ENCODE results near the gene CACHD1. TPM values are rescaled to one million over a fixed set of nuclear protein-coding genes. Genes with fewer than 3 reads are reported as not detected.
"Not testable (repeated sequence)": the region's sequence is repeated elsewhere in the genome, so short reads cannot be mapped to it uniquely, and the experiment has no call there.

CACHD1 gene
- total RNA-seq, 1 experiment from 2014 or later, result 5.3 TPM

- DNase-seq (ENCODE audit: low read depth), result no peak
Measured at GRCh38 chr1:64696879-64697278, 226.9 kb downstream of the CACHD1 start.

DNA sequence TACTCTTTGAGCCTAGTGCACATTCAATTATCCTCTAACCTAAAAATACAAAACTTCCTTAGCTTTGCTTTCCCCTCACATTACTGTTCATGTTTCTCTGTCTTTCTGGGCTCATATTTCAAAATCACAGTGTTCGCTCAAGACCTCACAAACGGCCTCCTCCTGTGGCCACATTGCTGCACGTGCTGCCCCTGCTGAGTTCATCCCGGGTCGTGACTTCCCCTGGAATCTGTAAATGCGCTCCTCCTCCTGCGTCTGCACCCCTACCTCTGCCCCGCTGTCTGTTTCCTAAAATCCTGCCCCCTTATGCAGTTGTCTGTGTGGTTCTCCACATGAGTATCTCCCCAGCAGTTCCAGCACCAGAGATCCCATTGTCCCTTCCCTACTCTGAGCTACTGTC, 229.4 kb downstream of the CACHD1 start:
- DNase-seq (ENCODE audit: low read depth), result no peak

DNA sequence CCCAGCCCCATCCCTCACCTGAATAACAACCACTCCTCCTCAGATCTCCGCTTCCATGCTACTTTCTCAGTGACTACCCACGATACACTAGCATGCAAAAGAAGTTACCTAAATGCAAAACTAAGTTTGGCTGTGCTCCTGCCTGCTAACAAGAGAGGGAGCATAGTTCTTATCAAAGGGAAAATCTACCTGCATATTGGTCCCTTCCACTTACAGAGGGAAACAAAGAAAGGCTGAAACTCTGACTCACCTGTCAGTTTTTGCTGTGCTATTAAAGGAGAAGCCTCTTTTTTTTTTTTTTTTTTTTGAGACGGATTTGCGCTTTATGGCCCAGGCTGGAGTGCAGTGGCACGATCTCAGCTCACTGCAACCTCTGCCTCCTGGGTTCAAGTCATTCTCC, 231.1 kb downstream of the CACHD1 start:
- no peak for DNase-seq (ENCODE audit: low read depth)

DNA sequence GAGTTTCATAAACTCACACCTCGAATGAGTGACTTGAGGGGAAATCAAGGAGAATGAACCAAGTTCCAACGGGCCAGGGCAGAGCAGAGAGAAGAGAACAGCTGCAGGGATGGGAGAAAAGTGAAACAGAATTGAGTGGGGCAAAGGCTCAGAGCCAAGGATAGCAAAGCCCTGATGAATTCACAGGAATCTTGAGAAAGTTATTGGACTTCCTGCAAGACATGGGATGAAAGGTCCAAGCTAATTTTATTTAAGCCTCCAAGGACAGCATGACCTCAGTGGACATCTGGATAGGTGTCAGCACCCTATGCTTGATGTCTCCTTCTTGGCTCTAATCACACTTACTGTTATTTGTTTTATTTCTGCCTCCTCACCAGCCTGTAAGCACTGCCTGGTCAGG, 232.0 kb downstream of the CACHD1 start:
- no peak for DNase-seq (ENCODE audit: low read depth)

- not testable (repeated sequence) for DNase-seq (ENCODE audit: low read depth)
Measured at GRCh38 chr1:64702670-64703069, 232.7 kb downstream of the CACHD1 start.

DNA sequence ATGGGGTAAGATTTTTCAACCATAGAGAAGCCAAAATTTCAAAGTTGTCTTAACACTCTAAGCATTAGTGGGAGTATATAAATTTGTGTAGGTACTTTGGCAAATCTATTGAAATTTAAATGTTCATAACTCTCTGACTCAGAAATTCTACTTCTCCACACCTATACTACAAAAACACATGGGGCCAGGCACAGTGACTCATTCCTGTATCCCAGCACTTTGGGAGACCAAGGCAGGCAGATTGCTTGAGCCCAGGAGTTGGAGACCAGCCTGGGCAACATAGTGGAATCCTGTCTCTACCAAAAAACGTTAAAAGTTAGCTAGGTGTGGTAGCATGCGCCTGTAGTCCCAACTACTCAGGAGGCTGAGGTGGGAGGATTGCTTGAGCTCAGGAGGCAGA, 233.7 kb downstream of the CACHD1 start:
- DNase-seq (ENCODE audit: low read depth), result no peak

DNA sequence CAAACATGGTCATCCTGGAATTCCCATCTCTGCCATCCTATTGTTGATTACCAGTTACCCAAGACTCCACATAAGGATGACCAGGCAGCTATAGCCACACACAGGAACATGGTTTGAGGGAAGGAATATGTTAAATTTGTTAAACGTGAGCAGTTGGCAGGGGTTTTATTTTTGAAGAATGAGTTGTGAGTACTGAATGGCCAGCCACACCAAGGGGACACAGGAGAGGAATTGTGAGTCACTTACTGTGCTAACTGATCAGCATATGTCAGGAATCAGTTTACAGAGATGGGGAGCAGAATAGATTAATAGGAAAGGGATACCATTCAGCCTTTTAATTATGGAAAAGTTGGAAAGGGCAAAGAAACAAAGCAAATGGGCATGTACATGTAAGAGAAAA, 235.7 kb downstream of the CACHD1 start:
- no peak for DNase-seq (ENCODE audit: low read depth)

- DNase-seq (ENCODE audit: low read depth), result no peak
Measured at GRCh38 chr1:64711266-64711665, 241.3 kb downstream of the CACHD1 start.

DNA sequence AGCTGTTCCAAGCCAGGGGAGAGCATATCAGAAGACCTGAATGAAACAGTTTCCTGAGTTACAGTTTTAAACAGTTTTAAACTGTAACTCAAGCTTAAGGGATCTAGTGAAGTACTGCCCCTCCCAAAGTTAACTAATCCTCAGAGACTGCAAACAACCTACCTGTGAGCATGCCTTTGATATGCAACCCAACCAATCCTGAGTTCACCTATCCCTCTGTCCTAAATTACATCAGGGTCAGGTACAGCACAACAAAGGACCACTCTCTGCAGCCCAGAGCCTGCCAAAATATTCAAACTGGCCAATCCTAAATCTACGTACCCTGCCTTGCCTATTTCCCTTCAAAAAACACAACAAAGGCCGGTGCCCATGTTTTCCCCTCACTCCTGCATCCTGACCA, 242.1 kb downstream of the CACHD1 start:
- no peak for DNase-seq (ENCODE audit: low read depth)

- DNase-seq (ENCODE audit: low read depth), result no peak
Measured at GRCh38 chr1:64715186-64715585, 245.3 kb downstream of the CACHD1 start.

GRCh38 chr1:64721135-64721534, 251.2 kb downstream of the CACHD1 start:
- no peak for DNase-seq (ENCODE audit: low read depth)

- DNase-seq (ENCODE audit: low read depth), result no peak
Measured at GRCh38 chr1:64721576-64722145, 251.7 kb downstream of the CACHD1 start.

DNA sequence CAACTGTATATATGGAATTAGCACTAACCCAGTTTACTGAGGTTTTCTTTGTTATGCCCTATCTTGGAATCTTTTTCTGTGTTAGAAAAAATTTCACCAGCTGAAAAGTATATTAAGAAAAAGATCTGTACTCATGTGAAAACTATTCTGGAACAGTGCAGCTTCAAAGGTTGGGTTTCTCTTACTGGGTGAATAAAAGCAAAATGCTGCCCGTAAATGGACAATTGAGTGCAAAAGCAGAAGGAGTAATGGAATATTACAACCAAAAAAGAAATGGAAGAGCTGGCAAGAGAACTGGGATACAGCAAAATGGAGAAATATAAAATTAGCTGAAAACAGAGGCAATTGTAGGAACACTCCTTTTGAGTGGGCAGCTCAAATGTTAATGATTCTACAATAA, 257.9 kb downstream of the CACHD1 start:
- no peak for DNase-seq (ENCODE audit: low read depth)

GRCh38 chr1:64733581-64734286, 263.8 kb downstream of the CACHD1 start:
- peak; percentile 13 for DNase-seq (ENCODE audit: low read depth)

GRCh38 chr1:64734287-64734652, 264.3 kb downstream of the CACHD1 start:
- DNase-seq (ENCODE audit: low read depth), result no peak

GRCh38 chr1:64740687-64741086, 270.8 kb downstream of the CACHD1 start:
- not testable (repeated sequence) for DNase-seq (ENCODE audit: low read depth)

Data from Daoy (cell line).